ENCODE measurements around the gene SLC1A3.
"Not testable (repeated sequence)": the region's sequence is repeated elsewhere in the genome, so short reads cannot be mapped to it uniquely, and the experiment has no call there.

SLC1A3 gene

DNA sequence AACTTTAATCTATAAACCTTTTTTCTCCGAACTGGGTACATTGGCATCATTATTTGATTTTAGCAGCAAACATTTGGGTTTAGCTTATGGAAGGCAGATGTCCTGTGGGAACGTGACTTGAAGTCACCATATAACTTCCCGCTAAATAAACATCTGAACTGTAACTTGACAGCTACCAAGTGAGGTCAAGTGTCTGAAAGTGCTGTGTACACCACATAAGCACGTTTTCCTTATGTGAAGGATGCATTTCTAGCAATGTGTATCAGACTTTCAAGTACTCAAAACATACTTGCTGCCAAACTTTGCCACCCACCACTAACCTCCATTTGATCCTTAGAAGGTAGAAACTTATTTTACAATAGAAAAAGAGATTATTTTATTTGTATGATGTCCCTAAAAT lies 35.7 kb downstream of the SLC1A3 start:
- H3K9me3 Mint-ChIP-seq = no peaks in the 10 kb centered on the region
- no peaks in the 10 kb centered on the region for H3K27me3 Mint-ChIP-seq (ENCODE audit: low read depth)
- H3K4me3 Mint-ChIP-seq = no peak overlapping the region
- H3K27ac Mint-ChIP-seq = no peak overlapping the region
- no peaks in the 10 kb centered on the region for H3K36me3 Mint-ChIP-seq (ENCODE audit: low read depth)
- no peaks in the 10 kb centered on the region for H3K4me1 Mint-ChIP-seq
- TF ChIP-seq, protein P1, sequence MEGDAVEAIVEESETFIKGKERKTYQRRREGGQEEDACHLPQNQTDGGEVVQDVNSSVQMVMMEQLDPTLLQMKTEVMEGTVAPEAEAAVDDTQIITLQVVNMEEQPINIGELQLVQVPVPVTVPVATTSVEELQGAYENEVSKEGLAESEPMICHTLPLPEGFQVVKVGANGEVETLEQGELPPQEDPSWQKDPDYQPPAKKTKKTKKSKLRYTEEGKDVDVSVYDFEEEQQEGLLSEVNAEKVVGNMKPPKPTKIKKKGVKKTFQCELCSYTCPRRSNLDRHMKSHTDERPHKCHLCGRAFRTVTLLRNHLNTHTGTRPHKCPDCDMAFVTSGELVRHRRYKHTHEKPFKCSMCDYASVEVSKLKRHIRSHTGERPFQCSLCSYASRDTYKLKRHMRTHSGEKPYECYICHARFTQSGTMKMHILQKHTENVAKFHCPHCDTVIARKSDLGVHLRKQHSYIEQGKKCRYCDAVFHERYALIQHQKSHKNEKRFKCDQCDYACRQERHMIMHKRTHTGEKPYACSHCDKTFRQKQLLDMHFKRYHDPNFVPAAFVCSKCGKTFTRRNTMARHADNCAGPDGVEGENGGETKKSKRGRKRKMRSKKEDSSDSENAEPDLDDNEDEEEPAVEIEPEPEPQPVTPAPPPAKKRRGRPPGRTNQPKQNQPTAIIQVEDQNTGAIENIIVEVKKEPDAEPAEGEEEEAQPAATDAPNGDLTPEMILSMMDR (IDR thresholded peaks at IDR 0.05; ENCODE audit: unreplicated experiment in 3 of 3) = no peak

DNA sequence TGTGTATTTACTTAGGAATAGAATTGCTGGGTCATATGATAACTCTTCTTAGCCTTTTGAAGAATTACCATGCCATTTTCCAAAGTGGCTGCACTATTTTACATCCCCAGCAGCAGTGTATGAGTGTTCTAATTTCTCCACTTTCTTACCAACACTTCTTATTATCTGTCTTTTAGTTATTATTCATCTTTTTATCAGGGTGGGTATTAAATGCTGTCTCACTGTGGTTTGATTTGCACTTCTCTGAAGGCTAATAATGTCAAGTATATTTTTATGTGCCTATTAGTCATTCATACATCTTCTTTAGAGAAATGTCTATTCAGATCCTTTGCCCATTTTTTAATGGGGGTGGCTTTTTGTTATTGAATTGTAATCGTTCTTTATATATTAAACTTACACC lies 36.8 kb downstream of the SLC1A3 start:
- Mint-ChIP-seq H3K4me1 (no peaks in the 10 kb centered on the region), H3K27ac (no peak overlapping the region), H3K27me3 (ENCODE audit: low read depth) (no peaks in the 10 kb centered on the region), H3K4me3 (no peak overlapping the region), H3K36me3 (ENCODE audit: low read depth) (no peaks in the 10 kb centered on the region), H3K9me3 (no peaks in the 10 kb centered on the region)
- TF ChIP-seq, protein P1 (IDR thresholded peaks at IDR 0.05; ENCODE audit: unreplicated experiment in 3 of 3) = no peak

DNA sequence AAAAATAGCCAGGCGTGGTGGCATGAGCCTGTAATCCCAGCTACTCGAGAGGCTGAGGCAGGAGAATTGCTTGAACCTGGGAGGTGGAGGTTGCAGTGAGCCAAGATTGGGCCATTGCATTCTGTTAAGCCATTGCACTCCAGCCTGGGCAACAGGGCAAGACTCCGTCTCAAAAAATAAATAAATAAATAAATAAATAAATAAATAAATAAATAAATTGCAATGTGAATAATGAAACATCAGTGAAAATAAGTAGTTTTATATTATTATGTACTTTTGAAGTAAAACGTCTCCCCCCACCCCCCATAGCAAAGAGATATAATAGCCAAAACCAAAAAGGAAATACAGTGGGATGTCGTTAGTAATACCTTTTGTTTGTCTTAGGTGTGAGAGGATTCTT lies 37.4 kb downstream of the SLC1A3 start:
- H3K27ac Mint-ChIP-seq; H3K4me3 Mint-ChIP-seq; H3K27me3 Mint-ChIP-seq (ENCODE audit: low read depth); H3K36me3 Mint-ChIP-seq (ENCODE audit: low read depth); H3K4me1 Mint-ChIP-seq; H3K9me3 Mint-ChIP-seq: not testable (repeated sequence)

DNA sequence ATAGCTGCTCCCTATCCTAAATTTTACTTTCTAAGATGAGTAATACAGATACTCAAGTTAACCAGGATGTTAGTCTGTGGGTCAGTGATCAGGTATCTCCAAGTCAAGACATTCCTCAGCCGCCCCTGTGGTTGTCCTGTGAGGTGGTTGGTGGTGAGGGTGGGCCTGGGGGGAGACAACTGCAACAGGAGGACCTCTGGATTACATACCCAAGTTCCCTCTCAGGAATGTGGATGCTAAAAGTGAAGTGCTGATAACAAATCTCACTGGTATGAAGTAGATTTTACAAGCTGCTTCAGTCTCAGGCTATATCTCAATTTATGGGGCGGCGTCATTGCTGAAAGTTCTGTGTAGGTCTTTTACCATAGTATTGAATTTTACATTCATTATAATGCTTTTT lies 38.3 kb downstream of the SLC1A3 start:
- Mint-ChIP-seq H3K27ac (no peak overlapping the region), H3K4me3 (no peak overlapping the region), H3K36me3 (ENCODE audit: low read depth) (no peaks in the 10 kb centered on the region), H3K9me3 (no peaks in the 10 kb centered on the region), H3K4me1 (no peaks in the 10 kb centered on the region), H3K27me3 (ENCODE audit: low read depth) (no peaks in the 10 kb centered on the region)
- TF ChIP-seq, protein P1 (IDR thresholded peaks at IDR 0.05; ENCODE audit: unreplicated experiment in 3 of 3) = no peak

DNA sequence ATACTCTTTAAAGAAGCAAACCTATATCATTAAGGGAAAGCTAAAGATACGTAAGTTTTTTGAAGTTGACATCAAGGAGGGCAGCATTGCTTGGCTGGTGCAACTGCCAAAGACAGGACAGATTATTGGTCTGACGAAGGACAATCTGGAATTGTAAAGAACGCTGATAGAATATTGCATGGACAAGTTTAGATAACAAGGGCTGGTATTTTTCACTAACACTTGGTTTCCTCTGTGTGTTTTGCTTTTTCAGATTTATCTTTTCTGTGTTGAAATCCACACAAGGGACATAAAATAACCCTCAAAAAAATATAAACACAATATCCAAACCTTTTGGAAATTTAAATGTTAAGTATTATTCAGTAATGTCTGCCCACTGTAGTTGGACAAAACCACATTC lies 39.7 kb downstream of the SLC1A3 start:
- no peak overlapping the region for H3K4me3 Mint-ChIP-seq
- TF ChIP-seq, protein P1 (IDR thresholded peaks at IDR 0.05; ENCODE audit: unreplicated experiment in 3 of 3) = no peak
- H3K27ac Mint-ChIP-seq = no peak overlapping the region
- no peaks in the 10 kb centered on the region for H3K36me3 Mint-ChIP-seq (ENCODE audit: low read depth)
- H3K27me3 Mint-ChIP-seq (ENCODE audit: low read depth) = no peaks in the 10 kb centered on the region
- H3K4me1 Mint-ChIP-seq = peaks cover 1% of the 10 kb centered on the region
- no peaks in the 10 kb centered on the region for H3K9me3 Mint-ChIP-seq

DNA sequence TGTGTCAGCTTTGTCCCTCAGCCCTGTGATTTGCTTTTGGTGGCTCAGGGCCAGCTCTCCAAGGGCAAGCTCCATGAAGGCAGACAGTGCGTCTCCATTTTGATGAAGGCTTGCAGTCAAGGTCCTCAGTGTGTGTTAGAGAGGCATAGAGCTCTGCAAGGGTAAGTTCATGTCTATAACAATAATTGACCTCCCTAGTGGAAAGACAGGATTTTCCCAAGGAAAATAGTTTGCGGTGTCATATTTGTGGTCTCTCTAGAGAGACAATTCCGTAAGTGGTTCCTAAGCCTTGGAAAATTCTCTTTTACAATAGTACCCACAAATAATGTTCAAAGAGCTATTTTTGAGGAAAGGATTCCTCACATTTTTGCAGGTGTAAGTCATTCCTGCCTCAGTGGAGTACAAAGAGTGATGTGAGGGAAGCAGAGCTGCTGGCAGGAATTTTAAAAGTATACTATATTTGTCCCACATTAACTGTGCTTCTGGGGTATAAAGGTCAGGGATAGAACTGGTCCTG lies 40.2 kb downstream of the SLC1A3 start:
- Mint-ChIP-seq H3K4me3 (no peak overlapping the region), H3K9me3 (no peaks in the 10 kb centered on the region), H3K4me1 (peaks cover 6% of the 10 kb centered on the region), H3K27me3 (ENCODE audit: low read depth) (no peaks in the 10 kb centered on the region), H3K27ac (no peak overlapping the region), H3K36me3 (ENCODE audit: low read depth) (no peaks in the 10 kb centered on the region)
- TF ChIP-seq, protein P1 (IDR thresholded peaks at IDR 0.05; ENCODE audit: unreplicated experiment in 3 of 3) = no peak
